ENCODE measurements around the gene TNFRSF4.

TNFRSF4 gene

GRCh38 chr1:1170215-1171091, 43.5 kb downstream of the TNFRSF4 start:
- CTCF ChIA-PET = no interaction called here
- no peak overlapping the region for H3K27ac ChIP-seq
- TF ChIP-seq, protein P1, sequence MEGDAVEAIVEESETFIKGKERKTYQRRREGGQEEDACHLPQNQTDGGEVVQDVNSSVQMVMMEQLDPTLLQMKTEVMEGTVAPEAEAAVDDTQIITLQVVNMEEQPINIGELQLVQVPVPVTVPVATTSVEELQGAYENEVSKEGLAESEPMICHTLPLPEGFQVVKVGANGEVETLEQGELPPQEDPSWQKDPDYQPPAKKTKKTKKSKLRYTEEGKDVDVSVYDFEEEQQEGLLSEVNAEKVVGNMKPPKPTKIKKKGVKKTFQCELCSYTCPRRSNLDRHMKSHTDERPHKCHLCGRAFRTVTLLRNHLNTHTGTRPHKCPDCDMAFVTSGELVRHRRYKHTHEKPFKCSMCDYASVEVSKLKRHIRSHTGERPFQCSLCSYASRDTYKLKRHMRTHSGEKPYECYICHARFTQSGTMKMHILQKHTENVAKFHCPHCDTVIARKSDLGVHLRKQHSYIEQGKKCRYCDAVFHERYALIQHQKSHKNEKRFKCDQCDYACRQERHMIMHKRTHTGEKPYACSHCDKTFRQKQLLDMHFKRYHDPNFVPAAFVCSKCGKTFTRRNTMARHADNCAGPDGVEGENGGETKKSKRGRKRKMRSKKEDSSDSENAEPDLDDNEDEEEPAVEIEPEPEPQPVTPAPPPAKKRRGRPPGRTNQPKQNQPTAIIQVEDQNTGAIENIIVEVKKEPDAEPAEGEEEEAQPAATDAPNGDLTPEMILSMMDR (conservative IDR thresholded peaks at IDR 0.05; ENCODE audit: low read depth) = no peak
- DNase-seq (ENCODE audit: low spot score) = no peak
- POLR2A ChIA-PET (ENCODE audit: low non-redundant PET) = interaction anchor here (0.9 kb wide), 1 partner anchor 40 kb away, joined by 6 read pairs; no protein-coding TSS in a partner anchor

- POLR2A ChIA-PET (ENCODE audit: low non-redundant PET) = interaction anchor here (0.9 kb wide), 1 partner anchor 39 kb away, joined by 6 read pairs; no protein-coding TSS in a partner anchor
- no peak overlapping the region for H3K27ac ChIP-seq
- CTCF ChIA-PET = interaction anchor here (0.6 kb wide), 1 partner anchor 185 kb away, joined by 4 read pairs; no protein-coding TSS in a partner anchor
Observed at GRCh38 chr1:1169429-1170214, 44.3 kb downstream of the TNFRSF4 start.

GRCh38 chr1:1168451-1169411, 45.2 kb downstream of the TNFRSF4 start:
- CTCF ChIA-PET = interaction anchor here (0.6 kb wide), 1 partner anchor 184 kb away, joined by 4 read pairs; no protein-coding TSS in a partner anchor
- TF ChIP-seq, protein P1 (conservative IDR thresholded peaks at IDR 0.05; ENCODE audit: low read depth) = no peak
- POLR2A ChIA-PET (ENCODE audit: low non-redundant PET) = no interaction called here
- DNase-seq (ENCODE audit: low spot score) = no peak
- H3K27ac ChIP-seq = no peak overlapping the region

More at GRCh38 chr1:1169429-1170214, 44.3 kb downstream of the TNFRSF4 start:
- TF ChIP-seq, protein P1 (conservative IDR thresholded peaks at IDR 0.05; ENCODE audit: low read depth) = no peak
- DNase-seq (ENCODE audit: low spot score) = no peak

DNA sequence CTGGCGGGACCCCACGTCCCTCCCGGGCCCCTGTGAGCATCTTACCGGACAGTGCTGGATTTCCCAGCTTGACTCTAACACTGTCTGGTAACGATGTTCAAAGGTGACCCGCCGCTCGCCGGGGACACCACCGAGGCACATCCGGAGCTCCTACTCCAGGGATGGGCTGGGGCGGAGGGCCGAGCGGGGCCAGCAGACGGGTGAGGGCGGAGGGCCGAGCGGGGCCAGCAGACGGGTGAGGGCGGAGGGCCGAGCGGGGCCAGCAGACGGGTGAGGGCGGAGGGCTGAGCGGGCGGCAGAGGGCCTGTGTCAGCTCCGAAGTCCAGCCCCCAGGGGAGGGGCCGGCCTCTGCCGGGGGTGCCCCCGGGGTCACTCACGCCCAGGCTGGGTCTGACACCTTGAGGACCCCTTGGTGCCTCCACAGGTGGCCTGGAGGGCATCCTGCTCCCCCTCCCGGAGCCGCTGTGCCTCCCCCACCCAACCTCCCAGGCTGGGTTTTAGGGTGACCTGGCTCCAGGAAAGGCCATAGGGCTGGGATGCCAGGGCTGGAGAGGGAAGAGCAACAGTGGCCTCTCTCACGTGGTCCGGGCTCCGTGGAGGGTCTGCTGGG, 46.0 kb downstream of the TNFRSF4 start:
- CTCF ChIA-PET = no interaction called here
- TF ChIP-seq, protein P1 (conservative IDR thresholded peaks at IDR 0.05; ENCODE audit: low read depth) = no peak
- H3K27ac ChIP-seq = no peak overlapping the region
- POLR2A ChIA-PET (ENCODE audit: low non-redundant PET) = no interaction called here
- no peak for DNase-seq (ENCODE audit: low spot score)

GRCh38 chr1:1167398-1167821, 46.5 kb downstream of the TNFRSF4 start:
- ChIA-PET CTCF (no interaction called here), POLR2A (ENCODE audit: low non-redundant PET) (no interaction called here)
- H3K27ac ChIP-seq = no peak overlapping the region
- DNase-seq (ENCODE audit: low spot score) = no peak
- TF ChIP-seq, protein P1 (conservative IDR thresholded peaks at IDR 0.05; ENCODE audit: low read depth) = no peak
